IMR-90 (cell line): Measurements from ENCODE around the gene TRIM33. TPM values are rescaled to one million over a fixed set of nuclear protein-coding genes. Genes with fewer than 3 reads are reported as not detected.

ENCODE experiments used
- ATAC-seq: fragments of 200-7000 bp; cut with Tn5 transposase; 2 replicates; pipeline ENCODE4 v1.9.1; 2020; ENCODE audit warnings: low read depth, mild to moderate bottlenecking, moderate library complexity
- BruUV-seq: library from RNA; stranded (reverse); fragments of 400-500 nt; replicated peaks from 2 replicates; lab custom pipeline; 2021; lab: Mats Ljungman, UMichigan
- CTCF ChIA-PET: fragments of 300-600 bp; formaldehyde crosslinking; extraction: SDS; loops from one replicate; lab custom pipeline; 2021; ENCODE audit warnings: antibody characterized with exemption; lab: Yijun Ruan, JAX
- POLR2A ChIA-PET: fragments of 300-600 bp; sonication (Branson Sonifier 250); formaldehyde crosslinking; loops from one replicate; lab custom pipeline; 2022; ENCODE audit warnings: antibody characterized with exemption; ENCODE audit not compliant: unreplicated experiment; lab: Charles Lee
- DNase-seq: peaks from one replicate; pipeline ENCODE4 v3.0.0; 2013
- H2AFZ ChIP-seq: replicated peaks from 2 replicates; pipeline ENCODE3; 2013; ENCODE audit warnings: low read length, mild to moderate bottlenecking; ENCODE audit not compliant: poor library complexity
- H2AK5ac ChIP-seq: 2 replicates; pipeline ENCODE4 v1.6.1; 2013; ENCODE audit warnings: low read depth, low read length, inconsistent platforms
- H2AK9ac ChIP-seq: replicated peaks from 2 replicates; pipeline ENCODE3; 2013; ENCODE audit warnings: mild to moderate bottlenecking, low read depth, low read length, moderate library complexity; ENCODE audit not compliant: poor library complexity
- H2BK120ac ChIP-seq: 2 replicates; pipeline ENCODE4 v1.6.1; 2013; ENCODE audit warnings: low read depth, low read length, inconsistent platforms
- H2BK15ac ChIP-seq: 3 replicates; pipeline ENCODE4 v1.6.1; 2013; ENCODE audit warnings: low read depth, low read length, inconsistent platforms
- H2BK20ac ChIP-seq: 2 replicates; pipeline ENCODE4 v1.6.1; 2013; ENCODE audit warnings: low read depth, mild to moderate bottlenecking, inconsistent platforms, low read length, moderate library complexity
- H2BK5ac ChIP-seq: 2 replicates; pipeline ENCODE4 v1.6.1; 2013; ENCODE audit warnings: mild to moderate bottlenecking, low read depth, low read length, inconsistent platforms; ENCODE audit not compliant: poor library complexity, severe bottlenecking
- H3K14ac ChIP-seq: replicated peaks from 2 replicates; pipeline ENCODE4 v1.6.1; 2013; ENCODE audit warnings: low read depth, low read length, inconsistent platforms
- H3K18ac ChIP-seq: 2 replicates; pipeline ENCODE4 v1.6.1; 2013; ENCODE audit warnings: low read depth, low read length, control low read depth
- H3K23ac ChIP-seq: 2 replicates; pipeline ENCODE4 v1.6.1; 2013; ENCODE audit warnings: low read depth, low read length, inconsistent platforms
- H3K27ac ChIP-seq: 2 replicates; pipeline ENCODE4 v1.5.1; 2013; ENCODE audit warnings: mild to moderate bottlenecking, control low read depth, low read length; ENCODE audit not compliant: insufficient read depth
- H3K27me3 ChIP-seq: 2 replicates; pipeline ENCODE4 v1.6.1; 2013; ENCODE audit warnings: low read length; ENCODE audit not compliant: control insufficient read depth, insufficient read depth
- H3K36me3 ChIP-seq: 2 replicates; pipeline ENCODE4 v1.6.1; 2013; ENCODE audit warnings: low read length, mixed read lengths; ENCODE audit not compliant: control insufficient read depth, insufficient read depth
- H3K4ac ChIP-seq: 2 replicates; pipeline ENCODE4 v1.6.1; 2013; ENCODE audit warnings: low read depth, low read length, inconsistent platforms
- H3K4me1 ChIP-seq: 2 replicates; pipeline ENCODE4 v1.6.1; 2013; ENCODE audit warnings: low read length, mixed read lengths; ENCODE audit not compliant: control insufficient read depth, insufficient read depth
- H3K4me2 ChIP-seq: 2 replicates; pipeline ENCODE4 v1.6.1; 2013; ENCODE audit warnings: low read depth, mild to moderate bottlenecking, control low read depth, low read length, moderate library complexity
- H3K4me3 ChIP-seq: 2 replicates; pipeline ENCODE4 v1.5.1; 2013; ENCODE audit warnings: low read depth, mild to moderate bottlenecking, control low read depth, low read length, moderate library complexity; ENCODE audit not compliant: insufficient read depth
- H3K56ac ChIP-seq: 2 replicates; pipeline ENCODE4 v1.6.1; 2013; ENCODE audit warnings: low read length, inconsistent platforms; ENCODE audit not compliant: insufficient read depth; ENCODE audit errors: extremely low read depth
- H3K79me1 ChIP-seq, 2 experiments: 2 replicates each; pipeline ENCODE4 v1.6.1; 2013; ENCODE audit warnings: low read length in 2 of 2, inconsistent platforms in 1 of 2, low read depth in 1 of 2
- H3K9ac ChIP-seq: 2 replicates; pipeline ENCODE4 v1.6.1; 2013; ENCODE audit warnings: low read depth, low read length, control low read depth
- H3K9me1 ChIP-seq: 2 replicates; pipeline ENCODE4 v1.6.1; 2013; ENCODE audit warnings: low read length, inconsistent platforms; ENCODE audit not compliant: insufficient read depth
- H3K9me3 ChIP-seq: 2 replicates; pipeline ENCODE4 v1.6.1; 2013; ENCODE audit warnings: low read length; ENCODE audit not compliant: control insufficient read depth, insufficient read depth
- H4K20me1 ChIP-seq: 2 replicates; pipeline ENCODE4 v1.6.1; 2013; ENCODE audit warnings: low read length, inconsistent platforms; ENCODE audit not compliant: insufficient read depth
- H4K5ac ChIP-seq: 2 replicates; pipeline ENCODE4 v1.6.1; 2013; ENCODE audit warnings: mild to moderate bottlenecking, low read depth, low read length, control low read depth
- H4K8ac ChIP-seq, 2 experiments: 2 replicates each; pipeline ENCODE4 v1.6.1; 2013; ENCODE audit warnings: low read depth in 2 of 2, low read length in 2 of 2, control low read depth in 1 of 2, inconsistent platforms in 1 of 2
- H4K91ac ChIP-seq: 2 replicates; pipeline ENCODE4 v1.6.1; 2013; ENCODE audit warnings: low read depth, low read length, inconsistent platforms; ENCODE audit not compliant: insufficient read depth
- CEBPB ChIP-seq: IDR thresholded peaks from 2 replicates; pipeline ENCODE4 v1.6.1; 2012; ENCODE audit warnings: low read depth, low read length, improper control_type of control experiment
- RFX5 ChIP-seq: IDR thresholded peaks from 2 replicates; pipeline ENCODE4 v1.8.0; 2012; ENCODE audit warnings: low read depth, mild to moderate bottlenecking, low read length, moderate library complexity
- WGBS, 2 experiments: methylation state at CpG; one replicate each; pipeline versions ENCODE4 v1.1.5 to v1.1.7; 2013; ENCODE audit warnings: missing lambda C conversion rate in 2 of 2; ENCODE audit not compliant: insufficient read length in 1 of 2; ENCODE audit errors: extremely low coverage in 2 of 2; 5-methylcytosine and 5-hydroxymethylcytosine counted together
- dilution Hi-C: fragments of 300-500 bp; cut with HindIII; formaldehyde crosslinking; loops from one replicate; pipeline ENCODE4 v1.14.3; 2018; ENCODE audit warnings: low sequenced_read_pairs; ENCODE audit not compliant: unreplicated experiment
- in situ Hi-C: fragments of 300-500 bp; cut with MboI; formaldehyde crosslinking; loops from 3 replicates; pipeline ENCODE4 v1.14.3; 2019; ENCODE audit warnings: low sequenced_read_pairs, inconsistent platforms, mixed read lengths
- intact Hi-C: fragments of 100-400 bp; cut with micrococcal nuclease; formaldehyde crosslinking; loops from 2 replicates; pipeline ENCODE4 v1.10.0; 2022
- polyA plus RNA-seq, 3 experiments: library from polyadenylated mRNA; depleted of rRNA; stranded (reverse); fragments of >200 nt; gene quantifications; 2 replicates each; pipeline ENCODE4 v1.2.3, GENCODE V29; 2012; ENCODE audit warnings: low replicate concordance in 1 of 3
- total RNA-seq: library from RNA; depleted of rRNA; stranded (reverse); fragments of >200 nt; gene quantifications from 2 replicates; pipeline ENCODE4 v1.2.3, GENCODE V29; 2012
- TF ChIP-seq, protein P1 (sequence below): fragments of 150-350 bp; IDR thresholded peaks from 2 replicates; pipeline ENCODE4 v1.6.1; 2017; ENCODE audit warnings: mild to moderate bottlenecking, antibody characterized with exemption, low read length, low read depth

The TRIM33 gene
- total and polyA plus RNA-seq, 2 of the 4 experiments (the other 2 are of a cell fraction) = 9.5 to 40.1 TPM

- intact Hi-C loops (no loop called here), in situ Hi-C loops (no loop called here), dilution Hi-C loops (no loop called here)
- CTCF ChIA-PET = interaction anchor here (0.6 kb wide), 1 partner anchor 185 kb away, joined by 3 read pairs; no protein-coding TSS in a partner anchor
- Histone ChIP-seq H3K56ac (no peak overlapping the region), H2AK9ac (no peak overlapping the region), H3K27me3 (peaks cover 3% of the 10 kb centered on the region; the same call in 1 of the 2 replicates), H3K4me2 (no peak overlapping the region), H2BK15ac (no peak overlapping the region), H3K4ac (no peak overlapping the region), H2AK5ac (no peak overlapping the region), H3K4me1 (no peaks in the 10 kb centered on the region), H3K23ac (no peak overlapping the region), H3K9me1 (no peaks in the 10 kb centered on the region; the same call in 1 of the 2 replicates), H2AFZ (no peak overlapping the region), H4K20me1 (no peaks in the 10 kb centered on the region), H3K36me3 (no peaks in the 10 kb centered on the region), H3K18ac (no peak overlapping the region), H3K27ac (no peak overlapping the region), H4K5ac (no peak overlapping the region), H4K91ac (no peak overlapping the region), H2BK20ac (no peak overlapping the region), H3K9me3 (no peaks in the 10 kb centered on the region), H2BK5ac (no peak overlapping the region), H3K14ac (no peak overlapping the region), H3K9ac (no peak overlapping the region), H3K79me1 (no peaks in the 10 kb centered on the region), H4K8ac (no peak overlapping the region), H2BK120ac (no peak overlapping the region), H3K4me3 (no peak overlapping the region)
- no CpG with 5 or more reads among the region's 1 CpG for WGBS, 2 experiments
- POLR2A ChIA-PET = no interaction called here
- no peak for DNase-seq
- ATAC-seq = no peak
- TF ChIP-seq RFX5 = no peak
- TF ChIP-seq, protein P1, sequence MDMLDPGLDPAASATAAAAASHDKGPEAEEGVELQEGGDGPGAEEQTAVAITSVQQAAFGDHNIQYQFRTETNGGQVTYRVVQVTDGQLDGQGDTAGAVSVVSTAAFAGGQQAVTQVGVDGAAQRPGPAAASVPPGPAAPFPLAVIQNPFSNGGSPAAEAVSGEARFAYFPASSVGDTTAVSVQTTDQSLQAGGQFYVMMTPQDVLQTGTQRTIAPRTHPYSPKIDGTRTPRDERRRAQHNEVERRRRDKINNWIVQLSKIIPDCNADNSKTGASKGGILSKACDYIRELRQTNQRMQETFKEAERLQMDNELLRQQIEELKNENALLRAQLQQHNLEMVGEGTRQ = no peak
- TF ChIP-seq CEBPB = no peak
- no TSS peak for BruUV-seq
These were observed 24.4 kb upstream of the TRIM33 start for GRCh38 chr1:114535401-114535800.
